ENCODE measurements around the gene SDCCAG8. TPM values are rescaled to one million over a fixed set of nuclear protein-coding genes. Genes with fewer than 3 reads are reported as not detected.

Gene SDCCAG8
- polyA plus RNA-seq, 3 donors = 40.6 to 52.4 (median 48.9) TPM

DNA sequence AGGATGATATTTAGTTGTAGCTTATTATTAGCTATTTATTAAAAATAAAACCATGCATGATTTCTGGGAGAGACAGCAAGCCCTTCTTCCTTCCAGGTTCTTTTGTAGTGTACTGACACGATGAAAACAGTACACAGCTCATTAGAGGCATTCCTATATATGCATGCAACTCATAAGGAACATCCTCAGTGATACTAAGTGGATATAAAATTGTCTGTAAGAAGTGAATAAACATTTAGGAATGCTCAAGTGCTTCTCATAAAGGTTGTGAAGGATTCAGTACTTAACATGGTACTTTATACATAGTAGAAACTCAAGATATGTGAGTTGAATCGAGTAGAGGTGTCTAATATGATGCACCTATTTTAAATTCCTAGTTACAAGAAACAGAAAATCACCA, 287.7 kb downstream of the SDCCAG8 start:
- no peak for DNase-seq (ENCODE audit: extremely low read depth in 1 of 11, low read depth in 9 of 11, low spot score in 4 of 11)

DNA sequence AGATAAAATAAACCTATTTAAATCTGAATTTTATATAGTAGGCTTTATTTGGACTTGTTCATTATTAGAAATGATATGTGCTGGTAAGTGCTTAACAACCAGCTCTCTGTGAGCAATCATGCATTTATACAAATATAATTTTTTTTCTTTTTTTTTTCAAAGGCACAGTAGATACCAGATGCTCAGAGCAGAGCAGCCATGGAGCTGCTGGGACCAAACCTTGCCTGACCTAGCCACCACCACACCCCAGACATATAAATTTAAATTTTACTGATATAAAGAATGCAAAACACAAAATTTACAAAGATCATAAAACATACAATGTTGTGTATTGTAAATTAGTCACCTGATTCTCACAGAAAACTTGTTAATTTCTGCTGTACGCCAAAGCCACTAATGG, 290.6 kb downstream of the SDCCAG8 start:
- no peak for DNase-seq (ENCODE audit: extremely low read depth in 1 of 11, low read depth in 9 of 11, low spot score in 4 of 11)

DNA sequence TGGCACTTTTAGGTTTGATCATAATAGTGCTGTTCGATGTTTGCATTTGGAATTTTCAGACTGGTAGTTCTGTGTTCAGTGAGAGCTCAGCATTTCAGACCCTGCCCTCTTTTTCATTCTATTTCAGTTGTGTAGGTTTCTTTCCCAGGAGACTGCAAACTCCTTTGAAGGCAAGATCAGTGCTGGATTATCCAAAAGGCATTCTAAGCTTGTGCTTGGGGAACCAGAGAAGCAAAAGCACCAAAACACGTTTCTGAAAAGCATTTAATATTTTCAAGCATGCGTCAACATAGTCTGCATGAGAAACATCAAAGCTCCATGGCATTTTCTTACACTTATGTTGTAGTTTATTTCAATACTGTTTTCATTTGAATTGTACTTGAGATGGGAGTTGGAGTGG, 292.1 kb downstream of the SDCCAG8 start:
- DNase-seq (ENCODE audit: extremely low read depth in 1 of 11, low read depth in 9 of 11, low spot score in 4 of 11) = no peak

DNA sequence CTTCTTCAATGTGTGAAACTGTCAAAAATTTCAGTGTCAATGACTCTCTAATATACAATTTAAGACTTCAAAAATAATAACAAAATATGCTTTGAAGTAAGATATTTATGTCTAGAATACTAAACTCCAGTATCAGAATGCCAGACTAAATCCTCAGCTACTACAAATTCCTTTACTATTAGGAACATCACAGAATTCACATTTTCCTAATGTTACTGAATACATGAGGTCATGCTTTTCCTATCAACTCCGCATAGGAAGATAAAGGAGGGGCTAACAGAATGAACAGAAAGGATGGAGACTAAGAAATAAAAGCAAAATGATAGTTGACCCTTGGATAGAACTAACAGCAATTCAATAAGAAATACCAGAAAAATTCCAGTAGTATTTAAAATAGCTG, 292.7 kb downstream of the SDCCAG8 start:
- no peak for DNase-seq (ENCODE audit: extremely low read depth in 1 of 11, low read depth in 9 of 11, low spot score in 4 of 11)

DNA sequence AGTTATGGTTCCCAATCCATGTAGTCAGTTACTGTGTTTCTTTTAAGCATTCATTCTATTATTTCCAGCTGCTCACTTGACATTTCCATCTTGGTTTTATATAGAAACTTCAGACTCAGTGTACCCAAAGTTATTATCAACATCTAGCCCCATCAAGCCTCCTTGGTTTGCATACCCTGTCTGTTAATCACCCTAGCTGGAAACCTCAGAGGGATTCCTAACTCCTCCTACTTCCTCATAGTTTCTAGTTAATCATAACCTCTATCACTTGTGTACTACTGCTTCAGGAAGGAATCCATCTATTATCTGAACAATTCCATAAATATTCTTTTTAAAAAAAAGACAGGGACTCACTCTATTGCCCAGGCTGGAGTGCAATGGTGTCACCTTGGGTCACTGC, 293.3 kb downstream of the SDCCAG8 start:
- no peak for DNase-seq (ENCODE audit: extremely low read depth in 1 of 11, low read depth in 9 of 11, low spot score in 4 of 11)

Other genes starting within 250 kb of the SDCCAG8 start
- 10 to 100 TPM; 57.4 to 65.0 (median 58.0) TPM for gene CEP170, start 760 bp upstream of the SDCCAG8 start, polyA plus RNA-seq (ENCODE audit: insufficient read length in 3 of 3)

Measured in renal cortex interstitium (tissue), 11 donors.